ENCODE measurements around the gene DNAL1.

GRCh38 chr14:73623504-73624054 is 21.2 kb upstream of the DNAL1 start:
- TF ChIP-seq SPI1 (IDR thresholded peaks at IDR 0.05; ENCODE audit: low read depth, low read length) (no peak), POLR2A (IDR thresholded peaks at IDR 0.05; ENCODE audit: low read depth, low read length) (no peak), TAF1 (IDR thresholded peaks at IDR 0.05; ENCODE audit: low read depth, low read length) (no peak)

All from GM12891 (cell line).